ENCODE results near the gene KRTAP10-10.
"Not testable (repeated sequence)": the region's sequence is repeated elsewhere in the genome, so short reads cannot be mapped to it uniquely, and the experiment has no call there.

KRTAP10-10 gene

DNA sequence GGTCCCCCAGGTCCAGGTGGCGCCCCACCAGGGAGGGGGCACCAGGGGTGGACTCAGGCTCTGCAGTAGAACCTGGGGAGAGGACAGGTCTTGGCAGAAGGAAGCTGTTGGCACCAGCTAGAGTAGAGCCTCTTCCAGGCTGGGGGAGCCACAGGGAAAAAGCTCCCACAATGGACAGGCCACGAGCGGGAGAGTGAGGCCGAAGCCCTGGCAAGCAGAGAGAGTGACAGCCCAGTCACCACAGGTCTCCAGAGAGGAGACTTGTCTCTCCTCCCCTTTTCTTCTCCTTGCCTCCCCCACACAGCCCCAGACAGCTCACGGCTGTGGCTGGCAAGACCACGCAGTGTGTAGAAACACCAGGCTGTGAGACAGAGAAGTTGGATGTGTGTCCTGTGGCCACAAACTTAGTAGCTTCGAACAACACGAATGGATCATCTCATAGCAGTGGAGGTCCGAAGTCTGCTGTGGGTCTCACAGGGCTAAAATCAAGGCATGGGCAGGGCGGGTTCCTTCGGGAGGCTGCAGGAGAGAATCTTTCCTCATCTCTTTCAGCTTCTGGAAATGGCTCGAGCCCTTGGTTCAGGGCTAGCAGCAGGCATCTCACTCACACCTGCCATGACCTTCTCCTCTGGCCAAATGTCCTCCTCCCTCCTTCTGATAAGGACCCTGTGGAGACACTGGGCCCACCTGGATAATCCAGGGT, 14.0 kb downstream of the KRTAP10-10 start:
- DNase-seq (ENCODE audit: low spot score): no peak

- no peak for DNase-seq (ENCODE audit: low spot score)
These were observed 16.0 kb downstream of the KRTAP10-10 start for GRCh38 chr21:44653123-44653522.

DNA sequence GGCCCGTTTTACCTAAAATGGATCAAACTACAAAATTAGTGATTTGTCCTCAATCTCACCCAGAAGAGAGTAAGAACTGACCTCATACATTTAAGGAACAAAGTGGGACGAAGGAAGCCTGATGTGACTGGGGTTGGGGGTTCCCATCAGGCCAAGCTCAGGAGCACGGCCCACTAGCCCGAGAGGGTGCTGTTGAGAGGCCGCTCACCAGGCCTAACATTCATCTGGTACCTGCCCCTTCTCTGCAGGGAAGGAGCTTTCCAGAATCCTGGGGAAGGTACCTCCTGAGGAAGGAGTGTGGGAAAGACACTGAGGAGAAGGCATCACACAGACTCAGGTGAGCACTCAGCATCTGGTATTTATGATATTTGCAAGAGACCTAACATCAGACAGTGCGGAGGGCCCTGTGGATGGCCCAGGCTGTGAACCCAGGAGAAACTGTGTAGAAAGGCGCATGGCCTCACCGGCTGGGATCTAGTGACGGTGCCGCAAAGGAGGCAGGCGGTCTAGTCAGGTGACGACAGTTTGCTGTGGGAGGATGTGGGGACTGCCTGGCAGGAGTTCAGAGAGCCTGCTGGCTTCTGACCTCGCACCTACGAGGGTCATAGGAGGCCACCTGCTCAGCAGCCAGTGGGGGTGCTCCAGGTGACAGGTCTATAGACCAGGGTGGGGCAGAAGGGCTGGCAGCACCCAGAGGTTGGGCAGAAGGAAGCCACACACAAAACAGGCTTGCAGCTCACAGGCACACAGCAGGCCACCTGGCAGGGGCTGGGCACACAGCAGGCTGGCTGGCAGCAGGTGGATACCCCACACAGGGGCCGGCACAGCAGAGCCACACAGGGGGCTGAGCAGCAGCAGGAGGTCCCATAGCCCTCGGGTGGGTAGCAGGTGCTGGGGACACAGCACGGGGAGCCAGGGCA, 16.8 kb downstream of the KRTAP10-10 start:
- no peak for DNase-seq (ENCODE audit: low spot score)

DNA sequence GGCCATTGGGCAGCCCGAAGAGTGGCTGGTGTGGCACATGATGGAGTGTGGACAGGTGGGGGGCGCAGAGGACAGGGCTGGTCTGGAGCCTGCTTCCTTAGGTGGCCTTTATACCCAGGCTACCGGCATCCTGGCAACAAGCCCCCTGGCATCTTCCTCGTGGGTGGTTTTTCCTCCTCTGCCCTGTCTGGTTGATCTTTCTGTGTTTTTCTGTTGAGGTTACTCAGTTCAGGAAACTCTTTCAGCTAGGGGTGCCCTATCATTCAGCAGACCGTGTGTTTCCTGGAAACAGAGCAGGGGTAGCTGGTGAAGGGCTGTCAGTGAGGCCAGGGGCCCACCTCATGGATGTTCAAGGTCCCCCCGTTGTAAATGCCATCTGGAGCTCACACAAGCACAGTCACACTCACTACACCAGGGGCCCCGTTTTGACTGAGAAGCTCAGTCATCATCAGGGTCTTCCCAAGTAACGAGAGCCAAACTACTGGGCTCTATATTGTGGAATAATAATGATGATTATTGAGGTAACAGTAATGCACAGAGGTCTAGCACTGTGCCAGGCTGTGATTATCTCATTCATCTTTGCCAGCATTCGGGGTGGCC, 17.5 kb downstream of the KRTAP10-10 start, which contains the start of gene KRTAP12-4:
TSS of gene KRTAP12-4 (minus strand) at position 84 of the 600 bp plus-strand sequence. CDS start at position 39, 45 bp downstream.
- DNase-seq (ENCODE audit: low spot score): no peak

DNA sequence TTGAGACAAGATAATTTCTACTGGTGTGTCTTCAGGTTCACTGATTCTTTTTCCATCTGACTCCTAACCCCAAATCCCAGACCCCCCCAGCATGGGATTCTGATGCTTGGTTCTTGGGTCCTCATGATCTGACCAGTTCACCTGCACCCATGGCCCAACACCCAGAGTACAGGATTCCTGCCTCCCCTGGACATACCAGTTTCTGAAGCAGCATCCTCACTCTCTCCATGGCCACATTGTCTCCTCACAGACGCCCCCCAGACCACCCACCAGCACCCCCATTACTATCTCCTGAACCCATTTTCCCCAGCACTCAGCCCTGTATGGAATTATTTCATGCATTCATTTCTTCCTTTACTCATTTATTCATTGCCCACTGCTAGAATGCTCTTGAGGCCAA, 19.7 kb downstream of the KRTAP10-10 start:
- DNase-seq (ENCODE audit: low spot score): no peak

- no peak for DNase-seq (ENCODE audit: low spot score)
These were observed 20.7 kb downstream of the KRTAP10-10 start, which contains the start of gene KRTAP12-3 for GRCh38 chr21:44657635-44658540. TSS of gene KRTAP12-3 (plus strand) at chr21:44657932. CDS start at chr21:44657980, 48 bp downstream.

GRCh38 chr21:44658541-44658910, 21.4 kb downstream of the KRTAP10-10 start:
- DNase-seq (ENCODE audit: low spot score): no peak

GRCh38 chr21:44658913-44659595, 21.9 kb downstream of the KRTAP10-10 start:
- DNase-seq (ENCODE audit: low spot score): no peak

DNA sequence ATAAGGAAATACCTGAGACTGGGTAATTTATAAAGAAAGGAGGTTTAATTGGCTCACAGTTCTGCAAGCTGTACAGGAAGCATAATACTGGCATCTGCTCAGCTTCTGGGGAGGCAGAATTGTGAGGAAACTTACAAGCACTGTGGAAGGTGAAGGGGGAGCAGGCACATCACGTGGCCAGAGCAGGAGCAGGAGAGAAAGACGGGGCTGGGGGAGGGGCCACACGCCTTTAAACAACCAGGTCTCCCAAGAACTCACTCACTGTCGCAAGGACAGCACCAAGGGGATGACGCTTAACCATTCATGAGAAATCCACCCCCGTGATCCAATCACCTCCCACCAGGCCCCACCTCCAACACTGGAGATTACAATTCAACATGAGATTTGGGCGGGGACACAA, 24.4 kb downstream of the KRTAP10-10 start:
- DNase-seq (ENCODE audit: low spot score): not testable (repeated sequence)

DNA sequence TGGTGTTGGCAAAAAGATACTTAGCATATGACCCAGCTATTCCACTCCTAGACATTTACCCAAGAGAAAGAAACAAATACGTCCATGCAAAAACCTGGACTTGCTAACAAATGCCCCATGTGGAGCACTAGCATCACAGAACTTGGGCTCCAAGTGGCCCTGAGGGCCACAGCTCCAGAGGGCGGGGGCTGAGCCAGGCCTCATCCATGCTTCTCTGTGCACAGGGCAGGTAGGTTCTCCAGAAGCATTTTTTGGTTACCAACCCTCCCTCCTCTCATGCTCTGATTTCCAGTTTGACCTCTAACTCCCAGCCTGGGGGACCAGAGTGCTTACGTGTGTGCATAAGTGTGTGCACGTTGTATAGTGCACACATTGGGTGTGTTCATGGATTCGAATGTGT, 27.5 kb downstream of the KRTAP10-10 start:
- no peak for DNase-seq (ENCODE audit: low spot score)

- DNase-seq (ENCODE audit: low spot score): no peak
These were observed 29.5 kb downstream of the KRTAP10-10 start, which contains the start of gene KRTAP12-2 for GRCh38 chr21:44666401-44667320. TSS of gene KRTAP12-2 (minus strand) at chr21:44666927. CDS start at chr21:44666886, 41 bp downstream.

GRCh38 chr21:44667612-44668011, 30.5 kb downstream of the KRTAP10-10 start:
- no peak for DNase-seq (ENCODE audit: low spot score)

DNA sequence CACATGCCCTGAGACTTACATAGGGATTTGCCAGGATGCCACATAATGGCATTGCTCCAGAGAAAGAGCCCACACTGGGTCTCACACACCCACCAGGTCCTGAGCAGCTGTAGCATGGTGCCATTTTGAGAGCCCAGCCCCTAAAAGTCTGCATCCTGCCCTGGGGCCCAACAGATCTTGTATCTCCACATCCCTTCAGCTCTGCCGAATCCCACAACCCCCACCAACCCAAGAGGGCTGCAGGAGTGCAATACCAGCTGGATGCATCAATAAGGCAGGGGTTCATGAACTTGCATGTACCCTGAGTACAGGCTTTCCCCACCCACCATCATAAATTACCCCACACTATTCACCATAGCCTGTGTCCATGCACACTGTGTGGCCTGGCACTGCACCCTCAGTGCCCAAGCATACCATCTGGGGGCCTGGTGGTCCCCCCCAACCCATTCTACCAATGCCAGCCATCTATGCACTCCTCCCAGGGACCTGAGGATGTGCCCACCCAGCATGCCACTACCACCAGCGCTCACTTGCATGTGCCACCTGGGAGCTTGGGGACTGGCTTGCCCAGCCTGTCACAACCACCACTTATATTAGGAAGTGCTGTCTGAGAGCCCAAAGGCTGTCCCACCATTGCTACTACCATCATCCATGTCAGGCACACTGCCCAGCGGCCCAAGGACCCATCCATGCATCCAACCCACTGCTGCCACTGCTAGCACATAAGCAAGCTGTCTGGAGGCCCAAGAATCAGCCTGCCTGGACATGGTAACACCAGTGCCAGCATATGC, 33.7 kb downstream of the KRTAP10-10 start:
- DNase-seq (ENCODE audit: low spot score): no peak

- DNase-seq (ENCODE audit: low spot score): no peak
These were observed 34.8 kb downstream of the KRTAP10-10 start for GRCh38 chr21:44671911-44672310.

DNA sequence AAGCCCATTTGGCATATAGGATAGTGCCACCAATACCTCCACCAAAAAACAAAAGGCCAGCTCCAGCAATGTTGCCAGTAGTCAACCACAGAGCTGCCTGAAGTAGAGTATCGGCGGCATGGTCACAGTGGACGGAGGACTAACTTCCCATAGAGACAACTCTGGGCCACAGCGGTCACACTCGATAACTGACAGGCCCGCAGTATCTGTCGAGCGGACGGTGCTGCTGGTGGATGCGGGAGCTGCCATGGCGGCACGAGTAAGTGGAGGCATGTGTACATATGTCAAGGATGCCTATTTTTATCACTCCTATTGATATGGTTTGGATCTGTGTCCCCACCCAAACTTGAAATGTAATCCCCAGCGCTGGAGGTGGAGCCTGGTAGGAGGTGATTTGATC, 40.7 kb downstream of the KRTAP10-10 start:
- no peak for DNase-seq (ENCODE audit: low spot score)

GRCh38 chr21:44681152-44681551, 44.0 kb downstream of the KRTAP10-10 start:
- no peak for DNase-seq (ENCODE audit: low spot score)

GRCh38 chr21:44681861-44682579, 44.9 kb downstream of the KRTAP10-10 start, which contains the start of gene KRTAP12-1:
TSS of gene KRTAP12-1 (minus strand) at chr21:44682163. CDS start at chr21:44682123, 40 bp downstream.
- no peak for DNase-seq (ENCODE audit: low spot score)

- DNase-seq (ENCODE audit: low spot score): no peak
These were observed 45.5 kb downstream of the KRTAP10-10 start for GRCh38 chr21:44682580-44683151.
